ENCODE data around the gene BORCS6. TPM values are rescaled to one million over a fixed set of nuclear protein-coding genes. Genes with fewer than 3 reads are reported as not detected.

BORCS6 gene
- total and polyA plus RNA-seq, 2 of the 13 experiments (the other 11 are each of a cell fraction or from before 2014, with no cell fraction given) = 2.0 to 5.1 TPM

DNA sequence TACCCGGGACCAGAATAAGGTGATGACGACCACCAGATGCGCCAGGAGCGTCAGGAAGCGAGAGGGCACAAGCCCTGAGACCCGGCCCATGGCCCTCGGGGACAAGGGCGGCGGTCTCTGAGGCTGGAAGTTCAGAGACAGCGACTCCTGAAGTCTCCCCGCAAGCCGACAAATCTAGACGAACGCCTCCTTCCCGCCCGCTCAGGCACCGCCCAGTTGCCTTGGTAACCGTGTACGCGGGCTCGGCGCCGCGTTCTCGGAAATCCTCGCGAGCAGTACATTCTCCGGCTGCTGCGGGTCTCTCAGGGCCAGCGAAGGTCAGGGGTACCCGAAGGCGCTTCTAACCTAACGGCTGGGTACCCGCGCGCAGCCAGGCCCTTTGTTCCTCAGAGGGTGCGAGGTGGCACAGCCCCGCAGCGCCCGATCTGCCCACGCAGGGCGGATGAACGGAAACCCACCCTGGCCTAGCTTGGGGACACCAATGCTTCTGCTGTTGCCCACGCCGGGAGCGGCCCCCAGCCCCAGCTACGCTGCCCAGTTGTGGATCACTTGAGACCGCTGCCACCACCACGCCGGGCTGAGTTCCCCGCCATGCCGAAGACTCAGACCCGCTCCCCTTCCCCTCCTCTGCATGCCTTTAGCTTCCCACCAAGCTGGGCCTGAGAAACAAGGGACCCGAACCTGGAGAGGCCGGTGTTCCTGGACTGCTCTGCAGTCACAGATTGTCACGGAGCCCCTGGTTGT lies 13.6 kb downstream of the BORCS6 start, which contains the start of gene TMEM107 (continued):
- TF ChIP-seq MED8 (CRISPR knock-in tag; IDR thresholded peaks at IDR 0.05; ENCODE audit: insufficient replicate concordance) (peak; percentile 50), MXI1 (IDR thresholded peaks at IDR 0.05; ENCODE audit: borderline replicate concordance, low read depth, low read length) (peak; percentile 86; the same call in 1 of the 3 replicates), ZNF782 (CRISPR knock-in tag; IDR thresholded peaks at IDR 0.05; ENCODE audit: borderline replicate concordance) (peak; percentile 10; the same call in 1 of the 2 replicates), TARDBP (CRISPR knock-in tag; IDR thresholded peaks at IDR 0.05) (no peak), RFX3 (CRISPR knock-in tag; IDR thresholded peaks at IDR 0.05) (peak; percentile 94), ZNF552 (CRISPR knock-in tag; IDR thresholded peaks at IDR 0.05; ENCODE audit: borderline replicate concordance) (0 out of 2 replicates have a peak, but pooled peaks have one; percentile 53), ZFP90 (CRISPR knock-in tag; IDR thresholded peaks at IDR 0.05; ENCODE audit: borderline replicate concordance) (peak; percentile 38; the same call in 1 of the 2 replicates), RARA (CRISPR knock-in tag; IDR thresholded peaks at IDR 0.05) (no peak), HIVEP1 (CRISPR knock-in tag; IDR thresholded peaks at IDR 0.05) (peak; percentile 6; the same call in 1 of the 2 replicates), NR2C2 (CRISPR knock-in tag; IDR thresholded peaks at IDR 0.05; ENCODE audit: borderline replicate concordance) (no peak), ZNF788 (CRISPR knock-in tag; IDR thresholded peaks at IDR 0.05; ENCODE audit: borderline replicate concordance) (no peak), ZBTB7B (CRISPR knock-in tag; IDR thresholded peaks at IDR 0.05) (peak; percentile 15; the same call in 1 of the 2 replicates), AGO1 (IDR thresholded peaks at IDR 0.05; ENCODE audit: low read depth, low read length, poor library complexity, severe bottlenecking) (peak; percentile 49), RFXAP (CRISPR knock-in tag; IDR thresholded peaks at IDR 0.05; ENCODE audit: borderline replicate concordance) (peak; percentile 59; the same call in 1 of the 2 replicates), FOXO1 (CRISPR knock-in tag; IDR thresholded peaks at IDR 0.05) (no peak), TEF (CRISPR knock-in tag; IDR thresholded peaks at IDR 0.05) (no peak), NFYB (CRISPR knock-in tag; IDR thresholded peaks at IDR 0.05) (peak; percentile 16), ZNF263 (CRISPR knock-in tag; IDR thresholded peaks at IDR 0.05) (0 out of 2 replicates have a peak, but pooled peaks have one; percentile 27)
- TF ChIP-seq, protein P1, sequence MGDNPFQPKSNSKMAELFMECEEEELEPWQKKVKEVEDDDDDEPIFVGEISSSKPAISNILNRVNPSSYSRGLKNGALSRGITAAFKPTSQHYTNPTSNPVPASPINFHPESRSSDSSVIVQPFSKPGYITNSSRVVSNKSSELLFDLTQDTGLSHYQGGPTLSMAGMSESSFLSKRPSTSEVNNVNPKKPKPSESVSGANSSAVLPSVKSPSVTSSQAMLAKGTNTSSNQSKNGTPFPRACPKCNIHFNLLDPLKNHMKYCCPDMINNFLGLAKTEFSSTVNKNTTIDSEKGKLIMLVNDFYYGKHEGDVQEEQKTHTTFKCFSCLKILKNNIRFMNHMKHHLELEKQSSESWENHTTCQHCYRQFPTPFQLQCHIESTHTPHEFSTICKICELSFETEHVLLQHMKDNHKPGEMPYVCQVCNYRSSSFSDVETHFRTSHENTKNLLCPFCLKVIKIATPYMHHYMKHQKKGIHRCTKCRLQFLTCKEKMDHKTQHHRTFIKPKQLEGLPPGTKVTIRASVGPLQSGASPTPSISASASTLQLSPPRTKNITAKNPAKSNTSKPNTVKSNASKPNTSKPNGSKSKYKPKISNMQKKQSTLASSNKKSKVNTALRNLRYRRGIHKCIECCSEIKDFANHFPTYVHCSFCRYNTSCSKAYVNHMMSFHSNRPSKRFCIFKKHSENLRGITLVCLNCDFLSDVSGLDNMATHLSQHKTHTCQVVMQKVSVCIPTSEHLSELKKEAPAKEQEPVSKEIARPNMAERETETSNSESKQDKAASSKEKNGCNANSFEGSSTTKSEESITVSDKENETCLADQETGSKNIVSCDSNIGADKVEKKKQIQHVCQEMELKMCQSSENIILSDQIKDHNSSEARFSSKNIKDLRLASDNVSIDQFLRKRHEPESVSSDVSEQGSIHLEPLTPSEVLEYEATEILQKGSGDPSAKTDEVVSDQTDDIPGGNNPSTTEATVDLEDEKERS (CRISPR knock-in tag; IDR thresholded peaks at IDR 0.05) = 0 out of 2 replicates have a peak, but pooled peaks have one; percentile 2
- TF ChIP-seq, protein P2, sequence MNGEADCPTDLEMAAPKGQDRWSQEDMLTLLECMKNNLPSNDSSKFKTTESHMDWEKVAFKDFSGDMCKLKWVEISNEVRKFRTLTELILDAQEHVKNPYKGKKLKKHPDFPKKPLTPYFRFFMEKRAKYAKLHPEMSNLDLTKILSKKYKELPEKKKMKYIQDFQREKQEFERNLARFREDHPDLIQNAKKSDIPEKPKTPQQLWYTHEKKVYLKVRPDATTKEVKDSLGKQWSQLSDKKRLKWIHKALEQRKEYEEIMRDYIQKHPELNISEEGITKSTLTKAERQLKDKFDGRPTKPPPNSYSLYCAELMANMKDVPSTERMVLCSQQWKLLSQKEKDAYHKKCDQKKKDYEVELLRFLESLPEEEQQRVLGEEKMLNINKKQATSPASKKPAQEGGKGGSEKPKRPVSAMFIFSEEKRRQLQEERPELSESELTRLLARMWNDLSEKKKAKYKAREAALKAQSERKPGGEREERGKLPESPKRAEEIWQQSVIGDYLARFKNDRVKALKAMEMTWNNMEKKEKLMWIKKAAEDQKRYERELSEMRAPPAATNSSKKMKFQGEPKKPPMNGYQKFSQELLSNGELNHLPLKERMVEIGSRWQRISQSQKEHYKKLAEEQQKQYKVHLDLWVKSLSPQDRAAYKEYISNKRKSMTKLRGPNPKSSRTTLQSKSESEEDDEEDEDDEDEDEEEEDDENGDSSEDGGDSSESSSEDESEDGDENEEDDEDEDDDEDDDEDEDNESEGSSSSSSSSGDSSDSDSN (CRISPR knock-in tag; IDR thresholded peaks at IDR 0.05) = peak; percentile 54
- TF ChIP-seq, protein P3, sequence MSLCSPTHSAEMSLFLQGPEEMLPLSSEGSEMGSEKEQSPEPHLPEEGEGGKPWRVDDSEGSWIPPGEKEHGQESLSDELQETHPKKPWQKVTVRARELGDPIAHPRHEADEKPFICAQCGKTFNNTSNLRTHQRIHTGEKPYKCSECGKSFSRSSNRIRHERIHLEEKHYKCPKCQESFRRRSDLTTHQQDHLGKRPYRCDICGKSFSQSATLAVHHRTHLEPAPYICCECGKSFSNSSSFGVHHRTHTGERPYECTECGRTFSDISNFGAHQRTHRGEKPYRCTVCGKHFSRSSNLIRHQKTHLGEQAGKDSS (CRISPR knock-in tag; IDR thresholded peaks at IDR 0.05; ENCODE audit: borderline replicate concordance, low read depth) = peak; percentile 71; the same call in 1 of the 2 replicates

Data from HepG2 (cell line).